Activated T-helper 1 cell treated with Interleukin-2 at 50 U/mL for 16 hours (primary cell): ENCODE results near the gene STARD10.

ENCODE experiments used
- DNase-seq: peaks from one replicate; pipeline ENCODE4 v3.0.0-alpha.2; 2020; ENCODE audit warnings: low read depth

Gene STARD10

DNA sequence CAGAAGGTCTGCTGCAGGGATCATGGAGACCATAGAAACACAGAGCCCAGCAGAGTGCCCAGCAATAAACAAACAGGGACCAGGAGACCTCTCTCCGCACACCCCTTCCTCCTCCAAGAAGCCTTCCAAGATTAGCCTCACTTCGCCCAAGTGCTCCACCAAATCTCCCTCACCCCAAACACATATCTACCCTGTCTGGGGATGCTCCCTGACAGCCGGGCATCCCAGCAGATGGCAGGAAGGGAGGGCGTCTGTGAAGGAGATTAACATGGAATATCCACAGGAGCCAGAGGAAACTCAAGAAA lies 68.2 kb downstream of the STARD10 start:
- no peak for DNase-seq

DNA sequence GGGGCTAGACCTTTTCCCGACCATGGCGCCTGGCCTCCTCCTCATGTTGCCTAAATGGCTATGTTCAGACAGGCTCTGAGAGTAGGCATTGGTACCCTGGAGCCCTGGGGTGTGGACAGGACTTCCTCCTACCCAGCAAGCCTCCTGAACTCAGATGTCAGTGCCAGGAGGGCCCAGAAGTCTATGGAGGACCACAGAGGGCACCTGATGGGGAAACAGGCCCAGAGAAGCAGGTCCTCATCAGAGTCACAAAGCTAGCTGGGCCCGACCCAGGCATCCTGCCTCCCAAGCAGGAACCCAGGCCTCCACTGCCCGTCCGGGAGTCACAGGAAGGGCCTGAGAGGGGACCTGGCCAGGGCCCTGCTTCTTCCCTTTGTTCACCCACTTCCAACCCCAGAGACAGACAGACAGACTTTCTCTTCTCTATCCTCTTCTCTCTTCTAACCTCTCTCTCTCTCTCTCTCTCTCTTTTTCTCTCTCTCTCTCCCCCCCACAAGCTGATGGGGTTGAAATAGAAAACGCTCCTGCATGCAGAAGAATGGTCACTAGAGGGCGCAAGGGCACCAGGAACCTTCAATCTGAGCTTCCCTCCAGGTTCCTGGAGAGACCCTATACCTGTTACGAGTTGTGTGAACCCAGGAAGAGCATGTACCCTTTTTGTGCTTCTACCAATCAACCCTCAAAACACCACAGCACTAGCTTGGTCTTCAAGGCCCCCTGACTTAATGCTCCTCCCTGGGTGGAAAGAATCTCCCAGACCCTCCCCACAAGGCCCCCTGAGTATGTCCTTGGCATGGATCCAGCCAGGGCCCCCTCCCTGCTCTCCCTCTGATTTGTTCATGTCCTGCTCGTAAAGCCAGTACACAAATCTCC lies 68.8 kb downstream of the STARD10 start:
- peak; percentile 52 for DNase-seq

DNA sequence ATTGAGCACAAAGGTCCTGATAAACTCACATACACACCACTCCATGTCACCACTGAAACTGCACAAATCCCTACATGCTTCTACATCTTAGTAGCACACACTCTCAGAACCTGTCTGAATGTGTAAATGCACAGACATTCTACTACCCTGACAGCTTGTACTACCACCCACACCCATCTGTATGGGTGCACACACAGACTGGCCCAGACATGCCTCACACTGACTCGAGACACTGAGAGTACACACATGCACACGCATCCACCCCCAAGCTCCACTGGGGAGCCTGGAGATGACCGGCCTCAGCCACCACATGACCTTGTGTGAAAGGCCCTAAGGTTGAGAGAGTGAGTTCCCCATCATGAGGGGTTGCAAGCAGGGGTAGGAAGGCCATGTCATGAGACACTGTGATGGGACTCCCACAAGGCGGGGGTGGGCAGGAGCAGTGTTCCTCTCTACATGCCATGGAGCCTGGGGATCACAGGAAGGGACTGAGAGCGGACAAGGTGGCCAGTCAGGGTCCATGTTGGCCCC lies 69.8 kb downstream of the STARD10 start:
- DNase-seq: no peak

DNA sequence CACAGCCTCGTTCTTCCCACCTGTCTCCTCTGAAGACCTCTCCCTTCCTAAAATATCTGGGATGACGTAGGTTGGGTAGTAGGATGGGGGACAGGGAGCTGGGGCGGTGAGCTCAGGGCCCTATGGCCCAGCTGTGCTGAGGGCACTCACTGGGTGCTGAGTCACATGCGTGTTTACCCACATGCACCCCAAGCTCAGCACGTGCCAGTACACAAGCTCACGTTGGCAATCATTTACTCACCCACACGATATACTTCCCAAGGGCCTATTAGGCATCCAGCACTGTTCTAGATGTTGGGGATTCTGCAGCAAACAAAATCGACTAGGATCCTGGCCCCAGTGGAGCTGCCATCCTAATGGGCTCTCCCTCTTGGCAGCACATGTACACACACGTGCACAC lies 70.3 kb downstream of the STARD10 start:
- no peak for DNase-seq

DNA sequence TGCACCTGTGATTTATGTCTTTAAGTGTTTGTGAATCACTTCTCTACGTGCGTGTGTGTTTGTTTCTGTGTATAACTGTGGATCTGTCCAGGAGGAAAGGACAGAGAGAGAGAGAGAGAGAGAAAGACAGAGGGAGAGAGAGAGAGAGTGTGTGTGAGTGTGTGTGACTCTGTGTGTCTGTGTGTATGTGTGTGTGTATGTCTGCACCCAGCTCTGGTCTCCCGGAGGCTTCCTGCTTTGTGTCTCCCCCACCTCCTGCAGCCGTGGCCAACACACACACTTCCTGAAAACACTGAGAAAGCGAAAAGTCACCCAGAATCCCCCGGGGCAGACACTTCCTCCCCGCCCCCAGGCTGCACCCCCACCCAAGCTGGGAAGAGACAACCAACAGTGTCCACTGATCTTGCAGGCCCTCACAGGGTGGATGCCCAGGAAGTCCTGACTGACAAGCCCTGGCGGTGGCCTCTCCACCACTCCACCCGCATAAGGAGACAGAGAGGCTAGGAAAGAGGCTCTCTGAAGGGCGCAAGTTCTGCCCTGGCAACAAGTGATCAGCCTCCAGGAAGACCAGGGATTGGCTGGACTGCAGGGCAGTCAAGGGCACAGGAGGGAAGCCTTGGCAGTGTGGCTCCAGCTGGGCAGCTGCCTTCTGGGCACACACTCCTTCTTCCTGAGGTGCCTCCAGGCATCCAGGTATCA lies 71.6 kb downstream of the STARD10 start:
- peak; percentile 70 for DNase-seq

GRCh38 chr11:72721689-72722049 lies 72.2 kb downstream of the STARD10 start:
- DNase-seq: peak; percentile 14

GRCh38 chr11:72721276-72721675 lies 72.6 kb downstream of the STARD10 start:
- no peak for DNase-seq

GRCh38 chr11:72720784-72721183 lies 73.1 kb downstream of the STARD10 start:
- DNase-seq: no peak

DNA sequence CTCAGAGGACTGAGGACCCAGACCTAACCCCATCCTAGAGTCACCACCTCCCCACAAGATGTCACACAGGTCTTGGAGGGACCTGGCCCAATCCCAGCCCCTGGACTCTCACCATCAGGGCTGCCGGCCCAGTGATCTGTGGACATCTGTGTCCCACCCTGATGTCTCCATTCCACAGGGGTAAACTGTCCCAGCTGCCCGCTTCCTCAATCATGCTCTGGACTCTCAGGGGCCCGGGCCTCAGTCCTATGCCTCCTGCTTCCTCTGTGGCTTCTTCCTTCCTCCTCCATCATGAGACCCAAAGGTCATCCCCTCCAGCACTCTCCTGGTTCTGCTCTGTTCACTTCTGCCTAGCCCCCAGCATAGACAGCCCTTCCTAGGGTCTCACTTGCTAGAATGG lies 73.8 kb downstream of the STARD10 start:
- no peak for DNase-seq

DNA sequence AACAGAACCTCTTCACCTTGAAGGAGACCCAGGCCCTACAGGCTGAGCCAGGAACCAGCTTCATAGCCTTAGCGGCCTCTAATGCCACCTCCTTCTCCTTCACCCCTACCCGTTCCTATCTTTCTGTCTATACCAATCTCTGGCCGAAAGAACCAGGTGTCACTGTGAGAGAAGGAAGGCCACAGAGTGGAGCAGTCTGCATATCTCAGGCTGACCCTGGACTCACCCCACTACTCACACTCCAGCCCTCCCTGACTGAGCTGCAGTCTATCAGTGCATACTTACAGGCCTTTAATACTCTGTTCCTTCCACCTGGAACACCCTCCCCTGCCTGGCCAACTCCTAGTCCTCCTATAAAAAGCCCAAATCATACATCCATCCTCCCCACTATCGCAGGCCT lies 74.3 kb downstream of the STARD10 start:
- DNase-seq: no peak

GRCh38 chr11:72719144-72719543 lies 74.7 kb downstream of the STARD10 start:
- DNase-seq: no peak

DNA sequence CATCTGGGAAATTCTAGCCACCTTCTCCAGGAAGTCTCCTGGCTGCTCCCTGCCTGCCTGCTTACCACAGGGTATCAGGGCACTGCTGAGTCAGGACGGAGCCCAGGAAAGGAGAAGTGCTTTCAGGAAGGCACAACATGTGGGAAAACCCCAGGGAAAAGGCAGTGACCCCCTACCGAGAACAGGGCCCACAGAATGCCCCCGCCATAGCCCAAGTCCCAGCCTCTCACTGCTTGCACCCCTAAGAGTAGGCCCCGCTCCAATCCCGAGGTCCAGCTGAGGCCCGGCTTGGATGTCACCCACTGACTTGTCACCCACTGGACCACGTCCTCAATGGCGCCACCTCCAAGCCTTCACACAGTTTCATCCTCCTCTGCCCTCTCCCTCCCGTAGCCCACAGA lies 75.7 kb downstream of the STARD10 start:
- no peak for DNase-seq

- no peak for DNase-seq
Observed at GRCh38 chr11:72716788-72717435, 76.9 kb downstream of the STARD10 start.

DNA sequence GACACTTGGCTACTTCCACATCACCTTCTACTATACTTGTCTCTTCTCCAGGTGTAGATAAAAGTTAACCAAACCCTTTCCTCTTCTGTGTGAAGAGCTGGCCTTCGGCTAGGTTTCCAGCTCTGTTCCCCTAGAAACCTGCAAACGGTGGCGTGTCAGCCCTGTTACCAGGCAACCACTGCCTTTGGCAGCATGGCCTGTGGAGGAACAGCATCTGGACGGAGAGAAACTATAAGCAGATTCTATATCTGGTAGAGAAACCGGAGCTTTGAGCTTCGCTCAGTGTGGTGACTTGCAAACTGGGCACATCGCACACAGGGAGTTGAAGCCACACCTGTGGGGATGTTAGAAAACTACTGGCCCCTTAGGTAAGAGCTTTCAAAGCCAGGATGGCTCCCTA lies 77.6 kb downstream of the STARD10 start:
- no peak for DNase-seq

- DNase-seq: no peak
Observed at GRCh38 chr11:72712841-72713240, 81.0 kb downstream of the STARD10 start.

GRCh38 chr11:72712168-72712751 lies 81.6 kb downstream of the STARD10 start:
- no peak for DNase-seq

- no peak for DNase-seq
Observed at GRCh38 chr11:72711141-72711540, 82.7 kb downstream of the STARD10 start.

- DNase-seq: no peak
Observed at GRCh38 chr11:72710278-72710677, 83.6 kb downstream of the STARD10 start.

DNA sequence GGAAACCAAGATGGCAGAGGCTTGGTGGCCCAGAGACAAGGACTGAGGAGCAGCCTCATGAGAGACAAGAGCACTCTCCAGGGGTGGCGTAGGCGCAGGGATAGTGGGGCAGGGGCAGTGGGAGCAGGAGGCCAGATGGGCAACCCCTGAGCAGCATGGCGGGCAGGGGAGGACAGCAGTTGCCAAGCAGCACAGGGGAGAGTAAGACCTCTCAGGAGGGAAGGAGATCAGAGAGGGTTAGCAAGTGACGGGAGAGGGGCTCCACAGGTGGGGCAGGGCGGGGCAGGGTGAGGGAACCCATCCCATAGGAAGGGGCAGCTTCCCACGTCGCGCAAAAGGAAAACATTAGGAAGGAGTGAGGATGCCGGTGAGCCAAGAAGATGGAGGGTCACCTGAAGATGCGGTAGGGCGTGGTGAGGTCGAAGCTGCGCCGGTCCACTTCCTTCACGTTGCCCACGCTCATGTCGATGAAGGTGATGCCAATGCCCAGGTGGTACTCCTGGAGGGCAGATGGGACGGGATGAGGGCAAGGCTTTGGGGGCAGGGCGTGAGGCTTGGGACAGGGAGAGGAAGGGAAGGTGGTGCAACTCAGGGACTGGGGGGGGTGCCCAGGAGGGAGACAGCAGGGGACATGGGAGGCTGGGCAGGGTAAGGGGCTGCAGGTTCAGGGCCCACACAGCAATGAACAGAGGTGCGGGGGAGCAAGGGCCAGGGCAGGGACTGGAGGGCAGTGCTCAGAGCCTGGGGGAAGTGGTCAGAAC lies 84.2 kb downstream of the STARD10 start:
- no peak for DNase-seq

- DNase-seq: no peak
Observed at GRCh38 chr11:72707032-72707431, 86.8 kb downstream of the STARD10 start.

DNA sequence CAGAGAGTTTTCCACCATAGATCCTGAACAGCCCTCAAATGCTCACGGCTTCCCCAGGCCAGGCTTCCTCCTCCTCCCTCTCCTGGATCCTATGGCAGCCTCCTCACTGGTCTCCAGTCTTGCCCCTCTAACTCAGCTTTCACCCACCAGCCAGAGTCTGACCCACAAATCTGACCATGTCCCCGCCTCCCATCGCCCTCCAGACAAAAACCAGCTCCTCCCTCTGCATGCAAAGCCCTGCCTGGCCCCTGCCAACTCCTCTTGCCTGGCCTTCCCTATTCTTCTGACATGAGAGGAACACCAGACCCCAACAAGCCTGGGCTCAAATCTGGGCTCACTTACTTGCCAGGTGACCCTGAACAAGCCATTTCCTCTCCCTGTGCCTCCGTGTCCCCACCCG lies 87.3 kb downstream of the STARD10 start:
- DNase-seq: no peak
